Measurements from ENCODE around the gene CER1. TPM values are rescaled to one million over a fixed set of nuclear protein-coding genes. Genes with fewer than 3 reads are reported as not detected.

CER1 gene
- total RNA-seq, 2 experiments from 2014 or later = not detected

DNA sequence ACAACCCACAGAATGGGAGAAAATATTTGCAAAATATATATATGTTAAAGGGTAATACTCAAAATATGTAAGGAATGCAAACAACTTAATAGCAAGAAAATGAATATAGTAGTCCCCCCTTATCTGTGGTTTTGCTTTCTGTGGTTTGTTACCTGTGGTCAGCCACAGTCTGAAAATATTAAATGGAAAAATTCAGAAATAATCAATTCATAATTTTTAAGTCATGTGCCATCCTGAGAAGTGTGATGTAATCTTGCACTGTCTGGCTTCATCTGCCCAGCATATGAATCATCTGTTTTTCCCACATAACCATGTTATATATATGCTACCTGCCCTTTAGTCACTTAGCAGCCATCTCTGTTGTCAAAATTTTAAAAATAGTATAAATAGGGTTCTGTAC is 11.7 kb downstream of the CER1 start:
- no peak for DNase-seq
- H3K36me3 Mint-ChIP-seq (ENCODE audit: low read depth) = peaks cover 1% of the 10 kb centered on the region
- TF ChIP-seq, protein P1, sequence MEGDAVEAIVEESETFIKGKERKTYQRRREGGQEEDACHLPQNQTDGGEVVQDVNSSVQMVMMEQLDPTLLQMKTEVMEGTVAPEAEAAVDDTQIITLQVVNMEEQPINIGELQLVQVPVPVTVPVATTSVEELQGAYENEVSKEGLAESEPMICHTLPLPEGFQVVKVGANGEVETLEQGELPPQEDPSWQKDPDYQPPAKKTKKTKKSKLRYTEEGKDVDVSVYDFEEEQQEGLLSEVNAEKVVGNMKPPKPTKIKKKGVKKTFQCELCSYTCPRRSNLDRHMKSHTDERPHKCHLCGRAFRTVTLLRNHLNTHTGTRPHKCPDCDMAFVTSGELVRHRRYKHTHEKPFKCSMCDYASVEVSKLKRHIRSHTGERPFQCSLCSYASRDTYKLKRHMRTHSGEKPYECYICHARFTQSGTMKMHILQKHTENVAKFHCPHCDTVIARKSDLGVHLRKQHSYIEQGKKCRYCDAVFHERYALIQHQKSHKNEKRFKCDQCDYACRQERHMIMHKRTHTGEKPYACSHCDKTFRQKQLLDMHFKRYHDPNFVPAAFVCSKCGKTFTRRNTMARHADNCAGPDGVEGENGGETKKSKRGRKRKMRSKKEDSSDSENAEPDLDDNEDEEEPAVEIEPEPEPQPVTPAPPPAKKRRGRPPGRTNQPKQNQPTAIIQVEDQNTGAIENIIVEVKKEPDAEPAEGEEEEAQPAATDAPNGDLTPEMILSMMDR (IDR thresholded peaks at IDR 0.05) = no peak

DNA sequence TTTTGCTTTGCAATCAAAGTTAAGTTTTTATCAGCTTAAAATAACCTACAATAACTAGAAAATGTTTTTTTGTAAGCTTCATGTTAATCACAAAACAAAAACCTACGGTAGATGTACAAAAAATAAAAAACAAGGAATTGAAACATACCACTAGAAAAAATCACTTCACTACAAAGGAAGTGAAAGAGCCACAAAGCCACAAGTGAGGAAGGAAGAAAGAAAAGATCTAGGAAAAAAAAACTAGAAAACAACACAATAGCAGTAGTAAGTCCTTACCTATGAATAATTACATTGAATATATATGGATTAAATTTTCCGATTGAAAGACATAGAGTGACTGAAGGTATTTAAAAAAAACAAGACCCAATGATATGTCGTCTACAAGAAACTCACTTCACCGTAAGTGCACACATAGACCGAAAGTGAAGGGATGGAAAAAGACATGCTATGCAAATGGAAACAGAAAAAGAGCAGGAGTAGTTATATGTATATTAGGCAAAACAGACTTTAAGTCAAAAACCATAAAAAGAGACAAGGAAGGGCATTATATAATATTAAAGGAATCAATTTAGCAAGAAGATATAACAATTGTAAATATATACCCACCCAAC is 15.9 kb downstream of the CER1 start:
- ATAC-seq = no peak
- TF ChIP-seq, protein P1 (IDR thresholded peaks at IDR 0.05) = no peak
- H3K36me3 Mint-ChIP-seq (ENCODE audit: low read depth) = peaks cover 3% of the 10 kb centered on the region
- intact Hi-C loops (cut with micrococcal nuclease) = no loop called here
- no peak overlapping the region for H3K27ac Mint-ChIP-seq
- POLR2A ChIA-PET = interaction anchor here (1.7 kb wide), 1 partner anchor 14 kb away, joined by 5 read pairs; the partner anchor contains the start of gene ZDHHC21
- no peak for DNase-seq
- H3K27me3 Mint-ChIP-seq = peaks cover 28% of the 10 kb centered on the region
- CTCF ChIA-PET = interaction anchor here (0.9 kb wide), 1 partner anchor 62 kb away, joined by 3 read pairs; no protein-coding TSS in a partner anchor
- peaks cover 20% of the 10 kb centered on the region for H3K9me3 Mint-ChIP-seq
- no peak overlapping the region for H3K4me3 Mint-ChIP-seq
- H3K4me1 Mint-ChIP-seq (ENCODE audit: low read depth) = peaks cover 4% of the 10 kb centered on the region

More for the DNA sequence above, 11.7 kb downstream of the CER1 start:
- Mint-ChIP-seq H3K27ac (no peak overlapping the region), H3K4me3 (no peak overlapping the region), H3K27me3 (peaks cover 30% of the 10 kb centered on the region), H3K9me3 (peaks cover 7% of the 10 kb centered on the region), H3K4me1 (ENCODE audit: low read depth) (peaks cover 4% of the 10 kb centered on the region)
- ChIA-PET CTCF (no interaction called here), POLR2A (interaction anchor here (0.6 kb wide), 1 partner anchor 405 kb away, joined by 3 read pairs; no protein-coding TSS in a partner anchor)
- intact Hi-C loops (cut with micrococcal nuclease) = no loop called here
- no peak for ATAC-seq

DNA sequence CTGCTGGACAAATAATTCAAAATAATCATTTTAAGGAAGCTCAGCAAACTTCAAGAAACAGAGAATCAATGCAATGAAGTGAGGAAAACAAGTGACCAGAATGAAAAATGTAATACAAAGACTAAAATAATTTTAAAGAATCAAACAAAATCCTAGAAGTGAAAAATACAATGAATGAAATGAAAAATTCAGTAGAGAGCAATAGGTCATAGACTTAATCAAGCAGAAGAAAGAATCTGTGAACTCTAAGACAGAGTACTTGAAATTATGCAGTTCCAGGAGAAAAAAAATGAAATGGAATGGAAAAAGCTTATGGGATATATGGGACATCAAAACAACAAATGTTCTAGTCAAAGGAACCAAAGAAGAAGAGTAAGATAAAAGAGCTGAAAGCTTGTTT is 17.5 kb downstream of the CER1 start:
- ChIA-PET CTCF (no interaction called here), POLR2A (interaction anchor here (1.7 kb wide), 1 partner anchor 12 kb away, joined by 5 read pairs; the partner anchor contains the start of gene ZDHHC21)
- Mint-ChIP-seq H3K36me3 (ENCODE audit: low read depth) (peaks cover 3% of the 10 kb centered on the region), H3K27me3 (peaks cover 24% of the 10 kb centered on the region), H3K4me3 (no peak overlapping the region), H3K9me3 (peaks cover 20% of the 10 kb centered on the region), H3K4me1 (ENCODE audit: low read depth) (no peaks in the 10 kb centered on the region), H3K27ac (no peak overlapping the region)
- DNase-seq (no peak), ATAC-seq (no peak)
- intact Hi-C loops (cut with micrococcal nuclease) = no loop called here
- TF ChIP-seq, protein P1 (IDR thresholded peaks at IDR 0.05) = no peak

DNA sequence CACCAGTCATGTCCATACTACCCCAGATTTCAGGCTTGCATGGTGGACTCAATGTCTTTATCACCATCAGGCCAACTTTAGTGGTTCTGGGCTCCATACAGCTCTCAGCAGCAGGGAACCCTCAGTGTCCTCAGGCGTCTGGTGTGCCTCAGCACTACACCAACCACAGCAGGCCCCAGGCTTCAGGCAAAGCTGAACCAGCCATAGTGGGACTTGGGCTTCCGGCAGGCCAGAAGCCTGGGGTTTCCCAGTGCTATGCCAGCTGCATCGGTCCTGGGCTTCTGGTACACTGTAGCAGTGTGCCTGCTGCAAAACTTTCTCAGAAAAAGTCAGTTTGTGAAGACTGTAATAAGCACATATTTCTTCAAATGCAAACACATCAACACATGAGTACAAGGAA is 18.3 kb downstream of the CER1 start:
- CTCF ChIA-PET = no interaction called here
- TF ChIP-seq, protein P1 (IDR thresholded peaks at IDR 0.05) = no peak

DNA sequence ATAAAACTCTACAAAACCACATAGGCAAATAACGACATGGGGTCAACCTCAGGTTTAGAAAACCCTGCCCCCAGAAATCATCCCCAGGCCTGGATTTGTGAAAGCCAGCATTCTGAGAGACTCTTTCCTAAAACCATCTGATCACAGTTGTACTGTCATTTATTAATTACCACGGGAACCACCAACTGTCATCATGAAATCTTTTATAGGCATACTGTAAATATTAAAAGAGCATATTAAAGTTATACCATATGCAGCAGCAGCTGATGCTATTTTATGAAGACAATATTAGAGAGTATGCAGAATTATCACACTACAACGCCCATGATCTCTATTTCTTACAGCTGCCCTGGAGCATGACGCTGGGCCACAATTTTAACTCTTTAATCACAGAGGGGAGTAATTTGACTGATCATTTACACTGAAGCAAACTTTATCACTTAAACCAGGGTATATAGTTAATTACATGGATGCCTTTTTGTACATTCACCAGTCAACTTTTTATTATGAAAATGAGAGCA is 20.3 kb downstream of the CER1 start:
- peaks cover 14% of the 10 kb centered on the region for H3K9me3 Mint-ChIP-seq
- H3K4me3 Mint-ChIP-seq = no peak overlapping the region
- peaks cover 7% of the 10 kb centered on the region for H3K27me3 Mint-ChIP-seq
- ATAC-seq = no peak
- POLR2A ChIA-PET = no interaction called here
- DNase-seq = no peak
- H3K4me1 Mint-ChIP-seq (ENCODE audit: low read depth) = no peaks in the 10 kb centered on the region
- intact Hi-C loops (cut with micrococcal nuclease) = no loop called here
- CTCF ChIA-PET = no interaction called here
- peaks cover 3% of the 10 kb centered on the region for H3K36me3 Mint-ChIP-seq (ENCODE audit: low read depth)
- H3K27ac Mint-ChIP-seq = no peak overlapping the region
- TF ChIP-seq, protein P1 (IDR thresholded peaks at IDR 0.05) = no peak

More for the DNA sequence above, 18.3 kb downstream of the CER1 start:
- Mint-ChIP-seq H3K27ac (no peak overlapping the region), H3K4me1 (ENCODE audit: low read depth) (no peaks in the 10 kb centered on the region), H3K4me3 (no peak overlapping the region), H3K9me3 (peaks cover 20% of the 10 kb centered on the region), H3K36me3 (ENCODE audit: low read depth) (peaks cover 3% of the 10 kb centered on the region), H3K27me3 (peaks cover 20% of the 10 kb centered on the region)
- POLR2A ChIA-PET = no interaction called here
- ATAC-seq (no peak), DNase-seq (no peak)
- intact Hi-C loops (cut with micrococcal nuclease) = no loop called here
